Natural killer cell (primary cell): ENCODE data around the gene ST6GALNAC3. TPM values are rescaled to one million over a fixed set of nuclear protein-coding genes. Genes with fewer than 3 reads are reported as not detected.

Experiments
- ATAC-seq, 3 donors: fragments of 150-1000 bp in 2 of 3; fragments of 200-7000 bp in 1 of 3; cut with Tn5 transposase; 1 replicate in 1 of 3; 2 replicates in 2 of 3; pipeline ENCODE4 v1.10.0; 2021; ENCODE audit warnings: mild to moderate bottlenecking in 2 of 3, moderate library complexity in 2 of 3
- DNase-seq, 2 donors: peaks; one replicate each; pipeline versions ENCODE4 v3.0.0 to v3.0.0-alpha.2; 2013 to 2021; ENCODE audit warnings: mixed read lengths in 1 of 2
- H3K27ac ChIP-seq: one replicate; pipeline ENCODE4 v1.5.1; 2013; ENCODE audit warnings: mild to moderate bottlenecking, low read length
- H3K27me3 ChIP-seq: one replicate; pipeline ENCODE4 v1.6.1; 2013; ENCODE audit warnings: low read length; ENCODE audit not compliant: control insufficient read depth, insufficient read depth
- H3K36me3 ChIP-seq: one replicate; pipeline ENCODE4 v1.6.1; 2013; ENCODE audit warnings: low read length; ENCODE audit not compliant: control insufficient read depth, insufficient read depth
- H3K4me1 ChIP-seq: one replicate; pipeline ENCODE4 v1.6.1; 2013; ENCODE audit warnings: low read length; ENCODE audit not compliant: control insufficient read depth, insufficient read depth
- H3K4me3 ChIP-seq: one replicate; pipeline ENCODE4 v1.5.1; 2013; ENCODE audit warnings: low read length
- H3K9me3 ChIP-seq: one replicate; pipeline ENCODE4 v1.6.1; 2013; ENCODE audit warnings: low read length; ENCODE audit not compliant: control insufficient read depth, insufficient read depth
- H3K27ac Mint-ChIP-seq, 2 donors: one replicate each; pipeline ENCODE4 v1.8.0; 2022; ENCODE audit warnings: mild to moderate bottlenecking in 2 of 2, mixed read lengths in 2 of 2, moderate library complexity in 1 of 2
- H3K27me3 Mint-ChIP-seq, 2 donors: one replicate each; pipeline ENCODE4 v1.8.0; 2022; ENCODE audit warnings: low read depth in 2 of 2, mixed read lengths in 2 of 2
- H3K36me3 Mint-ChIP-seq: one replicate; pipeline ENCODE4 v1.8.0; 2022; ENCODE audit warnings: mixed read lengths
- H3K4me1 Mint-ChIP-seq, 2 donors: one replicate each; pipeline ENCODE4 v1.8.0; 2022; ENCODE audit warnings: mixed read lengths in 2 of 2
- H3K4me3 Mint-ChIP-seq: one replicate; pipeline ENCODE4 v1.8.0; 2022; ENCODE audit warnings: mild to moderate bottlenecking, moderate library complexity, mixed read lengths
- H3K9me3 Mint-ChIP-seq, 2 donors: one replicate each; pipeline ENCODE4 v1.8.0; 2022; ENCODE audit warnings: mixed read lengths in 2 of 2
- CTCF ChIP-seq: fragments of 200-600 bp; IDR thresholded peaks from one replicate; pipeline ENCODE4 v1.8.0; 2022; ENCODE audit warnings: antibody characterized with exemption
- WGBS: methylation state at CpG from one replicate; pipeline ENCODE4 v1.1.7; 2013; ENCODE audit warnings: missing lambda C conversion rate; ENCODE audit not compliant: insufficient coverage; 5-methylcytosine and 5-hydroxymethylcytosine counted together
- intact Hi-C: fragments of 100-400 bp; cut with micrococcal nuclease; formaldehyde crosslinking; loops from one replicate; pipeline ENCODE4 v1.14.2; 2022
- total RNA-seq, 4 donors: library from RNA; stranded (reverse); fragments of 120-200 nt in 1 of 4; gene quantifications; one replicate each; pipeline versions ENCODE4 v1.2.3 to v1.2.4, GENCODE V29; 2013 to 2022

Gene ST6GALNAC3
- total RNA-seq, 3 donors from 2014 or later (not counting 1 experiment from before 2014, with no cell fraction given): not detected

DNA sequence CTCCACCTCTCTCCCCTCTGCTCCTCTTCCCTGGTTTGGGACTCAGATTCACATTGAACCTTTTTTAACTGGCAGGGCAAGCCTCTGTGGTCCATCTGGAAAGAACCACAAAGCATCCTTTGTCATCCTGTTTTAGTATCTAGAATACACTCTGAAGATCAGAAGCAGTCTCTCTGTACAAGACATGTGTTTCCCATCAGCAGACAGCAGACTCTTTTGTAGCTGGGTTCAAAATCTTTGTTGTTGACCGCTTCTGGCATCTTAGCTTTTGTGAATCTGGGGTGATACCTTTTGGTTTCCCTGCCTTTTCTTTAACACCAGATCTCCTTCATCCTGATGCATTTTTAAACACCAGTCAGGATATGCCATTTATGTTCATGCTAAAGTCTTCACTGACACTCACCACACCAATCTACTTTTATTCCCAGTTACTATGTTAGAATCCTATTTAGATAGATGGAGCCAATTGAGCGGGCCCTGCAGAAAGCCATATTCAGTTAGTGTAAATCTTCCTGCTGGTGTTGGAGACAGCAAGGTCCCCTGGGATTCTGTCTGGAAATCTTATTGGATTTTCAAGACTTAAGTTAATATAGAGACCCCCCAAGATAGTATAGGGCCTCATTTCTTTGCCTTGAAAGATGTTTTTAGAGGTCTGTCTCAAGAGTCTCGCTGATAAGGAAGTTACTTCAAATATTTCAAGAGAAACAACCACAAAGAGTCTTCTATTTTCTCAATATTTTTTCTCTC is 51.1 kb downstream of the ST6GALNAC3 start:
- H3K4me1 Mint-ChIP-seq: no peaks in the 10 kb centered on the region
- DNase-seq: no peak
- H3K4me1 ChIP-seq: no peaks in the 10 kb centered on the region
- H3K9me3 ChIP-seq: no peaks in the 10 kb centered on the region
- H3K36me3 Mint-ChIP-seq: no peaks in the 10 kb centered on the region
- intact Hi-C loops: no loop called here
- WGBS: 89% methylated on average over 2 of the region's 3 CpGs
- H3K36me3 ChIP-seq: no peaks in the 10 kb centered on the region
- no peaks in the 10 kb centered on the region for H3K27me3 Mint-ChIP-seq
- ATAC-seq: no peak
- no peaks in the 10 kb centered on the region for H3K27me3 ChIP-seq
- no peak overlapping the region for H3K27ac ChIP-seq
- no peaks in the 10 kb centered on the region for H3K9me3 Mint-ChIP-seq
- no peak overlapping the region for H3K4me3 ChIP-seq
- no peak overlapping the region for H3K4me3 Mint-ChIP-seq
- H3K27ac Mint-ChIP-seq: no peak overlapping the region
- TF ChIP-seq CTCF: no peak

DNA sequence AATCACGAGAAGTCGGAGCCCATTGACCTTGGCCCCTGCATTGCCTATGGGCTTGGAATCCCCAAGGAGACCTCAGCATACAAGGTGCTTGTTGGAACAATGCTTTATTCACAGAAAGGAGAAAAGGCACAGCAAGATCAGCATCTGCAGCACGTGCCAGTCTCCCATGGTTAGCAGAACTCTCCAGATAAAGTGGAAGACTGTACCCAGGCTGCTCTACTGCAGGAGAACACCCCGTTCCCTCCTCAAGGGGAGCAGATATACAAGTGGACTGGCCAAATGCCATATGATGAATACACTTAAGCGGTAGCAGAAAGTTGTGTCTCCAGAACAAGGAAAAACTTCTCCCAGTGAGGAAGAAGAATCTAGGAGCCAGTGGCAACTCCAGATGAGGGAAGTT is 53.5 kb downstream of the ST6GALNAC3 start:
- H3K4me1 Mint-ChIP-seq: no peaks in the 10 kb centered on the region
- no peaks in the 10 kb centered on the region for H3K9me3 Mint-ChIP-seq
- ATAC-seq (no peak), DNase-seq (no peak)
- H3K4me1 ChIP-seq: no peaks in the 10 kb centered on the region
- H3K27me3 Mint-ChIP-seq: peaks cover 0 to 7% of the 10 kb centered on the region in 2 donors
- H3K27ac ChIP-seq: no peak overlapping the region
- H3K36me3 Mint-ChIP-seq: no peaks in the 10 kb centered on the region
- no peaks in the 10 kb centered on the region for H3K9me3 ChIP-seq
- H3K27ac Mint-ChIP-seq: no peak overlapping the region
- TF ChIP-seq CTCF: no peak
- no peak overlapping the region for H3K4me3 Mint-ChIP-seq
- H3K36me3 ChIP-seq: no peaks in the 10 kb centered on the region
- H3K4me3 ChIP-seq: no peak overlapping the region
- intact Hi-C loops: no loop called here
- WGBS: 90% methylated on average over 5 of the region's 5 CpGs
- no peaks in the 10 kb centered on the region for H3K27me3 ChIP-seq

DNA sequence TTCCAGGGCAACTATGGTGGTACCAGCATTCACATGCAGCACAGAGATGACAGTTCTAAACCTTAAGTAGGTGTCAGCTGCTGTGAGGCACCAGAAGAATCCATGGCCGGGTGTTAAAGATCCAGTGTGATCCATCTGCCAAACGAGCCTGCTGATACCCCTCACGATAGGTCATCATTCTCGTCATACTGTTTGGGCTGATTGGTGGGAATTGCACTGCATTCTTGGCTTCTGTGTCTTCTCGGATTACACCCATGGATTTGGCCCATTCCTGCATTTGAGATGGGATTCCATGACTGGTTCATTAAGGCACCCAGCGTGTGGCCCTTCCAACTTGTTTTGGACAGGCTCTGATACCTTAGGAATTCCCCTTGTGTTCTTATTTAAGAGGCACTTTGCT is 55.2 kb downstream of the ST6GALNAC3 start:
- Histone ChIP-seq H3K4me1 (no peaks in the 10 kb centered on the region), H3K36me3 (no peaks in the 10 kb centered on the region), H3K27me3 (no peaks in the 10 kb centered on the region), H3K27ac (no peak overlapping the region), H3K4me3 (no peak overlapping the region), H3K9me3 (no peaks in the 10 kb centered on the region)
- intact Hi-C loops: no loop called here
- Mint-ChIP-seq H3K4me3 (no peak overlapping the region), H3K4me1 (no peaks in the 10 kb centered on the region), H3K27me3 (peaks cover 0 to 7% of the 10 kb centered on the region in 2 donors), H3K27ac (no peak overlapping the region), H3K9me3 (no peaks in the 10 kb centered on the region), H3K36me3 (no peaks in the 10 kb centered on the region)
- ATAC-seq (no peak), DNase-seq (no peak)
- whole genome bisulfite sequencing: 86% methylated on average over 6 of the region's 6 CpGs
- TF ChIP-seq CTCF: no peak

DNA sequence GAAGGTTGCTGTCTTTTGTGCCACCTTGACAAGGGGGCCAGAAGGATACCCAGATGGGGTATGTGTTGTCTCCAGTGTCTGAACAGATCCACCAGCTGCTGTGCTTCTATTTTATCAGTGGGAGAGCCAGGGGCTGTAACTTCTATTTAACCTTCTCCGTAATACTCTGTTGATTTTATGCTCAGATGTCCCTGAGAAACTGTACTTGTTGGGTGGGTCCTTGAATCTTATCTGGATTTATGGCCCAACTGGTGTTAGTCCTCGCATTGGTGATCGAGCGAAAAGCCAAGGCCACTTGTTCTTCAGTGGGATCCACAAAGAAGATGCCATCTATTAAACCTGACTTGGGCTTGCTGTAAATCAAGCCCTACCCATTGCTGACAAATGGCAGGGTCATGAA is 56.4 kb downstream of the ST6GALNAC3 start:
- no peaks in the 10 kb centered on the region for H3K4me1 ChIP-seq
- H3K36me3 Mint-ChIP-seq: no peaks in the 10 kb centered on the region
- no peaks in the 10 kb centered on the region for H3K9me3 ChIP-seq
- H3K4me1 Mint-ChIP-seq: no peaks in the 10 kb centered on the region
- no peak for TF ChIP-seq CTCF
- H3K36me3 ChIP-seq: no peaks in the 10 kb centered on the region
- ATAC-seq (no peak), DNase-seq (no peak)
- H3K27me3 ChIP-seq: no peaks in the 10 kb centered on the region
- WGBS: 99% methylated on average over 4 of the region's 4 CpGs
- H3K4me3 ChIP-seq: no peak overlapping the region
- intact Hi-C loops: no loop called here
- H3K27ac ChIP-seq: no peak overlapping the region
- peaks cover 0 to 7% of the 10 kb centered on the region in 2 donors for H3K27me3 Mint-ChIP-seq
- no peaks in the 10 kb centered on the region for H3K9me3 Mint-ChIP-seq
- no peak overlapping the region for H3K4me3 Mint-ChIP-seq
- no peak overlapping the region for H3K27ac Mint-ChIP-seq
